Testis (tissue), 2 donors: ENCODE data around the gene TBC1D4.

Experiments
- CTCF ChIP-seq, 3 experiments: fragments of 450-650 bp in 2 of 3; fragments of 200-600 bp in 1 of 3; sonication (generic) in 1 of 3; IDR thresholded peaks; one replicate each; pipeline ENCODE4 v1.5.1; 2016 to 2019; ENCODE audit warnings: antibody characterized with exemption in 3 of 3, mild to moderate bottlenecking in 2 of 3, moderate library complexity in 1 of 3
- POLR2A ChIP-seq: fragments of 450-650 bp; IDR thresholded peaks from one replicate; pipeline ENCODE4 v1.6.1; 2017; ENCODE audit warnings: antibody characterized with exemption, mild to moderate bottlenecking, moderate library complexity

- TF ChIP-seq CTCF (IDR thresholded peaks at IDR 0.05) = no peak
- no peak for TF ChIP-seq POLR2A
Measured at GRCh38 chr13:75468098-75468497, 13.9 kb downstream of the TBC1D4 start.
